T-helper 17 cell (primary cell): ENCODE measurements around the gene POU2F3. TPM values are rescaled to one million over a fixed set of nuclear protein-coding genes. Genes with fewer than 3 reads are reported as not detected.

Experiments
- ATAC-seq: fragments of 150-1000 bp; cut with Tn5 transposase; 2 replicates; pipeline ENCODE4 v1.10.0; 2021; ENCODE audit warnings: mild to moderate bottlenecking, moderate library complexity
- DNase-seq, 3 donors: peaks; one replicate each; pipeline versions ENCODE4 v3.0.0 to v3.0.0-alpha.2; 2020 to 2021
- H3K9me3 ChIP-seq: one replicate; pipeline ENCODE4 v1.7.0; 2013; ENCODE audit warnings: low read length, mild to moderate bottlenecking; ENCODE audit not compliant: control insufficient read depth, poor library complexity, severe bottlenecking
- H3K27ac Mint-ChIP-seq: one replicate; pipeline ENCODE4 v1.8.0; 2022; ENCODE audit warnings: mild to moderate bottlenecking, moderate library complexity, mixed read lengths
- H3K27me3 Mint-ChIP-seq: one replicate; pipeline ENCODE4 v1.8.0; 2022; ENCODE audit warnings: mixed read lengths
- H3K36me3 Mint-ChIP-seq: one replicate; pipeline ENCODE4 v1.8.0; 2022; ENCODE audit warnings: low read depth, mixed read lengths
- H3K4me1 Mint-ChIP-seq: one replicate; pipeline ENCODE4 v1.8.0; 2022; ENCODE audit warnings: mild to moderate bottlenecking, mixed read lengths
- H3K4me3 Mint-ChIP-seq: one replicate; pipeline ENCODE4 v1.8.0; 2022; ENCODE audit warnings: mild to moderate bottlenecking, moderate library complexity, mixed read lengths
- total RNA-seq, 4 donors: library from RNA in 2 of 4; stranded (reverse) in 2 of 4; gene quantifications; one replicate each; pipeline ENCODE4 v1.2.3 and lab custom pipeline; 2022 to 2026

The POU2F3 gene
- total RNA-seq, 2 donors from 2014 or later: not detected

GRCh38 chr11:120256779-120257178 is 16.8 kb downstream of the POU2F3 start:
- Mint-ChIP-seq H3K27ac (no peak overlapping the region), H3K4me1 (peaks cover 4% of the 10 kb centered on the region), H3K27me3 (peaks cover 74% of the 10 kb centered on the region), H3K4me3 (no peak overlapping the region), H3K36me3 (no peaks in the 10 kb centered on the region)
- ATAC-seq (no peak), DNase-seq (no peak)
- no peaks in the 10 kb centered on the region for H3K9me3 ChIP-seq

- ATAC-seq (no peak), DNase-seq (no peak)
- Mint-ChIP-seq H3K36me3 (no peaks in the 10 kb centered on the region), H3K4me3 (no peak overlapping the region), H3K27me3 (peaks cover 72% of the 10 kb centered on the region), H3K27ac (no peak overlapping the region), H3K4me1 (peaks cover 4% of the 10 kb centered on the region)
- H3K9me3 ChIP-seq: no peaks in the 10 kb centered on the region
These were observed 17.4 kb downstream of the POU2F3 start for GRCh38 chr11:120257346-120257745.

GRCh38 chr11:120258661-120259060 is 18.7 kb downstream of the POU2F3 start:
- H3K9me3 ChIP-seq: no peaks in the 10 kb centered on the region
- H3K36me3 Mint-ChIP-seq: no peaks in the 10 kb centered on the region
- H3K27ac Mint-ChIP-seq: no peak overlapping the region
- DNase-seq: no peak
- ATAC-seq: no peak
- H3K4me1 Mint-ChIP-seq: peaks cover 4% of the 10 kb centered on the region
- peaks cover 73% of the 10 kb centered on the region for H3K27me3 Mint-ChIP-seq
- H3K4me3 Mint-ChIP-seq: no peak overlapping the region

GRCh38 chr11:120259241-120259640 is 19.3 kb downstream of the POU2F3 start:
- DNase-seq (no peak), ATAC-seq (no peak)
- H3K36me3 Mint-ChIP-seq: no peaks in the 10 kb centered on the region
- peaks cover 4% of the 10 kb centered on the region for H3K4me1 Mint-ChIP-seq
- H3K4me3 Mint-ChIP-seq: no peak overlapping the region
- no peak overlapping the region for H3K27ac Mint-ChIP-seq
- H3K27me3 Mint-ChIP-seq: peaks cover 69% of the 10 kb centered on the region
- no peaks in the 10 kb centered on the region for H3K9me3 ChIP-seq

- Mint-ChIP-seq H3K27ac (no peak overlapping the region), H3K4me1 (peaks cover 3% of the 10 kb centered on the region), H3K4me3 (no peak overlapping the region), H3K36me3 (no peaks in the 10 kb centered on the region), H3K27me3 (peaks cover 67% of the 10 kb centered on the region)
- ATAC-seq: no peak
- DNase-seq: no peak
- H3K9me3 ChIP-seq: no peaks in the 10 kb centered on the region
These were observed 20.1 kb downstream of the POU2F3 start for GRCh38 chr11:120259988-120260565.

- H3K4me3 Mint-ChIP-seq: no peak overlapping the region
- H3K27ac Mint-ChIP-seq: no peak overlapping the region
- no peaks in the 10 kb centered on the region for H3K36me3 Mint-ChIP-seq
- ATAC-seq (no peak), DNase-seq (no peak)
- no peaks in the 10 kb centered on the region for H3K9me3 ChIP-seq
- peaks cover 67% of the 10 kb centered on the region for H3K27me3 Mint-ChIP-seq
- H3K4me1 Mint-ChIP-seq: no peaks in the 10 kb centered on the region
These were observed 20.7 kb downstream of the POU2F3 start for GRCh38 chr11:120260616-120261015.

- ATAC-seq: no peak
- peaks cover 3% of the 10 kb centered on the region for H3K36me3 Mint-ChIP-seq
- H3K9me3 ChIP-seq: no peaks in the 10 kb centered on the region
- no peaks in the 10 kb centered on the region for H3K4me1 Mint-ChIP-seq
- peaks cover 67% of the 10 kb centered on the region for H3K27me3 Mint-ChIP-seq
- no peak for DNase-seq
- H3K4me3 Mint-ChIP-seq: no peak overlapping the region
- no peak overlapping the region for H3K27ac Mint-ChIP-seq
These were observed 21.4 kb downstream of the POU2F3 start for GRCh38 chr11:120261321-120261720.

- no peak for ATAC-seq
- Mint-ChIP-seq H3K4me3 (no peak overlapping the region), H3K36me3 (peaks cover 3% of the 10 kb centered on the region), H3K4me1 (no peaks in the 10 kb centered on the region), H3K27ac (no peak overlapping the region), H3K27me3 (peaks cover 67% of the 10 kb centered on the region)
- no peaks in the 10 kb centered on the region for H3K9me3 ChIP-seq
- no peak for DNase-seq
These were observed 22.0 kb downstream of the POU2F3 start for GRCh38 chr11:120261931-120262330.

GRCh38 chr11:120267319-120267718 is 27.4 kb downstream of the POU2F3 start:
- Mint-ChIP-seq H3K27me3 (peaks cover 69% of the 10 kb centered on the region), H3K4me1 (no peaks in the 10 kb centered on the region), H3K36me3 (peaks cover 3% of the 10 kb centered on the region), H3K27ac (no peak overlapping the region), H3K4me3 (no peak overlapping the region)
- no peaks in the 10 kb centered on the region for H3K9me3 ChIP-seq
- ATAC-seq: no peak
- no peak for DNase-seq

- H3K27me3 Mint-ChIP-seq: peaks cover 62% of the 10 kb centered on the region
- H3K4me3 Mint-ChIP-seq: no peak overlapping the region
- peaks cover 4% of the 10 kb centered on the region for H3K4me1 Mint-ChIP-seq
These were observed 28.7 kb downstream of the POU2F3 start for GRCh38 chr11:120268686-120269085.

GRCh38 chr11:120270386-120270785 is 30.4 kb downstream of the POU2F3 start:
- Mint-ChIP-seq H3K36me3 (peaks cover 3% of the 10 kb centered on the region), H3K27ac (no peak overlapping the region), H3K4me3 (no peak overlapping the region), H3K27me3 (peaks cover 53% of the 10 kb centered on the region), H3K4me1 (peaks cover 4% of the 10 kb centered on the region)
- DNase-seq (no peak), ATAC-seq (no peak)
- H3K9me3 ChIP-seq: no peaks in the 10 kb centered on the region

More at GRCh38 chr11:120268686-120269085, 28.7 kb downstream of the POU2F3 start:
- no peak overlapping the region for H3K27ac Mint-ChIP-seq
- DNase-seq (no peak), ATAC-seq (no peak)
- peaks cover 3% of the 10 kb centered on the region for H3K36me3 Mint-ChIP-seq
- H3K9me3 ChIP-seq: no peaks in the 10 kb centered on the region

GRCh38 chr11:120271672-120272071 is 31.7 kb downstream of the POU2F3 start:
- no peak overlapping the region for H3K27ac Mint-ChIP-seq
- peaks cover 47% of the 10 kb centered on the region for H3K27me3 Mint-ChIP-seq
- ATAC-seq (no peak), DNase-seq (no peak)
- H3K4me1 Mint-ChIP-seq: peaks cover 4% of the 10 kb centered on the region
- H3K4me3 Mint-ChIP-seq: no peak overlapping the region
- H3K36me3 Mint-ChIP-seq: no peaks in the 10 kb centered on the region
- H3K9me3 ChIP-seq: no peaks in the 10 kb centered on the region

- Mint-ChIP-seq H3K27ac (no peak overlapping the region), H3K4me3 (no peak overlapping the region), H3K4me1 (peaks cover 4% of the 10 kb centered on the region), H3K27me3 (peaks cover 40% of the 10 kb centered on the region), H3K36me3 (no peaks in the 10 kb centered on the region)
- ATAC-seq (no peak), DNase-seq (no peak)
- H3K9me3 ChIP-seq: no peaks in the 10 kb centered on the region
These were observed 32.4 kb downstream of the POU2F3 start for GRCh38 chr11:120272303-120272702.

GRCh38 chr11:120273432-120273831 is 33.5 kb downstream of the POU2F3 start:
- Mint-ChIP-seq H3K36me3 (no peaks in the 10 kb centered on the region), H3K4me1 (peaks cover 4% of the 10 kb centered on the region), H3K27me3 (peaks cover 41% of the 10 kb centered on the region), H3K4me3 (no peak overlapping the region), H3K27ac (no peak overlapping the region)
- no peaks in the 10 kb centered on the region for H3K9me3 ChIP-seq
- ATAC-seq (no peak), DNase-seq (no peak)
